ENCODE measurements around the gene LONP1.
"Not testable (repeated sequence)": the region's sequence is repeated elsewhere in the genome, so short reads cannot be mapped to it uniquely, and the experiment has no call there.

The LONP1 gene

GRCh38 chr19:5693195-5694166 is 26.5 kb downstream of the LONP1 start:
- DNase-seq (ENCODE audit: low read depth in 2 of 2): no peak

GRCh38 chr19:5692723-5693194 is 27.2 kb downstream of the LONP1 start:
- no peak for DNase-seq (ENCODE audit: low read depth in 2 of 2)

GRCh38 chr19:5691822-5692722 is 27.9 kb downstream of the LONP1 start:
- no peak for DNase-seq (ENCODE audit: low read depth in 2 of 2)

- peak; percentile 57 for DNase-seq (ENCODE audit: low read depth in 2 of 2)
Observed at GRCh38 chr19:5690955-5691821, 28.8 kb downstream of the LONP1 start.

- peak; percentile 99 for DNase-seq (ENCODE audit: low read depth in 2 of 2)
Observed at GRCh38 chr19:5690125-5690954, 29.6 kb downstream of the LONP1 start, which contains the start of gene RPL36. Gene RPL36, plus strand, starts transcription at chr19:5690295. Its CDS starts 213 bp downstream, at chr19:5690508.

GRCh38 chr19:5688262-5688881 is 31.6 kb downstream of the LONP1 start:
- not testable (repeated sequence) for DNase-seq (ENCODE audit: low read depth in 2 of 2)

GRCh38 chr19:5687360-5688198 is 32.4 kb downstream of the LONP1 start:
- DNase-seq (ENCODE audit: low read depth in 2 of 2): no peak

- DNase-seq (ENCODE audit: low read depth in 2 of 2): peak; percentile 100
Observed at GRCh38 chr19:5686647-5687359, 33.1 kb downstream of the LONP1 start.

- no peak for DNase-seq (ENCODE audit: low read depth in 2 of 2)
Observed at GRCh38 chr19:5686326-5686646, 33.7 kb downstream of the LONP1 start.

- DNase-seq (ENCODE audit: low read depth in 2 of 2): no peak
Observed at GRCh38 chr19:5684694-5685430, 35.1 kb downstream of the LONP1 start.

GRCh38 chr19:5683177-5683886 is 36.6 kb downstream of the LONP1 start:
- DNase-seq (ENCODE audit: low read depth in 2 of 2): no peak

- DNase-seq (ENCODE audit: low read depth in 2 of 2): no peak
Observed at GRCh38 chr19:5682107-5682482, 37.9 kb downstream of the LONP1 start.

- DNase-seq (ENCODE audit: low read depth in 2 of 2): no peak
Observed at GRCh38 chr19:5681391-5682106, 38.4 kb downstream of the LONP1 start.

GRCh38 chr19:5680437-5681368 is 39.2 kb downstream of the LONP1 start, which contains the start of the genes HSD11B1L and MICOS13:
Gene HSD11B1L, plus strand, starts transcription at chr19:5681027. Its CDS starts 3,806 bp downstream, at chr19:5684833.
Gene MICOS13, minus strand, starts transcription at chr19:5680516. Its CDS starts 30 bp downstream, at chr19:5680486.
- DNase-seq (ENCODE audit: low read depth in 2 of 2): peak; percentile 93 to 96

GRCh38 chr19:5680084-5680436 is 39.9 kb downstream of the LONP1 start:
- DNase-seq (ENCODE audit: low read depth in 2 of 2): no peak

All from stimulated activated CD8-positive, alpha-beta memory T cell treated with anti-CD3 and anti-CD28 coated beads, Interleukin-2, amount 100 ng/mL, for 48 hours (primary cell).